Body of pancreas (tissue), 4 donors: ENCODE measurements around the gene RSPRY1. TPM values are rescaled to one million over a fixed set of nuclear protein-coding genes. Genes with fewer than 3 reads are reported as not detected.

ENCODE experiments used
- ATAC-seq: fragments of 150-250 bp; one replicate; pipeline ENCODE4 v1.9.1; 2016
- DNase-seq, 4 donors: peaks; one replicate each; pipeline ENCODE4 v3.0.0-alpha.2; 2019
- H3K27ac ChIP-seq, 4 donors: fragments of 200-600 bp; sonication (generic); 1 replicate in 3 of 4; 2 replicates in 1 of 4; pipeline versions ENCODE4 v1.5.1 to v1.6.1; 2016 to 2019; ENCODE audit warnings: mild to moderate bottlenecking in 1 of 4, mixed read lengths in 1 of 4, moderate library complexity in 1 of 4
- H3K27me3 ChIP-seq, 2 donors: fragments of 200-600 bp; sonication (generic); one replicate each; pipeline ENCODE4 v1.6.0; 2016; ENCODE audit warnings: mild to moderate bottlenecking in 1 of 2
- H3K36me3 ChIP-seq, 2 donors: fragments of 200-600 bp; sonication (generic); replicated peaks in 1 of 2; 2 replicates each; pipeline ENCODE4 v1.5.1; 2016; ENCODE audit warnings: low read depth in 2 of 2; ENCODE audit not compliant: insufficient read depth in 1 of 2
- H3K4me1 ChIP-seq: fragments of 200-600 bp; sonication (generic); one replicate; pipeline ENCODE4 v1.6.0; 2016
- H3K4me3 ChIP-seq, 2 donors: fragments of 200-600 bp; sonication (generic); 1 replicate in 1 of 2; 2 replicates in 1 of 2; pipeline ENCODE4 v1.5.1; 2016 to 2019
- H3K9me3 ChIP-seq, 3 donors: fragments of 200-600 bp; sonication (generic); 1 replicate in 2 of 3; 2 replicates in 1 of 3; pipeline ENCODE4 v1.5.1; 2016
- CTCF ChIP-seq, 7 experiments: fragments of 450-650 bp in 4 of 7; fragments of 200-600 bp in 3 of 7; sonication (generic) in 3 of 7; IDR thresholded peaks; one replicate each; pipeline ENCODE4 v1.5.1; 2016 to 2019; ENCODE audit warnings: antibody characterized with exemption in 7 of 7
- POLR2A ChIP-seq, 3 donors: fragments of 450-650 bp; IDR thresholded peaks; one replicate each; pipeline ENCODE4 v1.6.1; 2016; ENCODE audit warnings: antibody characterized with exemption in 3 of 3, mild to moderate bottlenecking in 2 of 3
- WGBS, 2 donors: methylation state at CpG; one replicate each; pipeline ENCODE4 v1.1.5; 2017; 5-methylcytosine and 5-hydroxymethylcytosine counted together
- intact Hi-C: fragments of 100-400 bp; cut with DNase I; formaldehyde crosslinking; loops from one replicate; pipeline ENCODE4 v1.15.1; 2023
- total RNA-seq, 2 donors: library from RNA; depleted of rRNA; stranded (reverse); fragments of >200 nt; gene quantifications; one replicate each; pipeline ENCODE4 v1.1.0, GENCODE V29; 2016

The RSPRY1 gene
- total RNA-seq, 2 donors from 2014 or later, result 13.8 to 31.4 TPM

GRCh38 chr16:57169327-57169726 lies 16.8 kb upstream of the RSPRY1 start:
- no peak overlapping the region for H3K27ac ChIP-seq
- no peak for DNase-seq
- intact Hi-C loops, result no loop called here
- H3K36me3 ChIP-seq, result peaks cover 6 to 14% of the 10 kb centered on the region in 2 donors
- TF ChIP-seq POLR2A (IDR thresholded peaks at IDR 0.05) (no peak), CTCF (IDR thresholded peaks at IDR 0.05) (no peak)
- ATAC-seq, result no peak
- no peaks in the 10 kb centered on the region for H3K9me3 ChIP-seq
- no peaks in the 10 kb centered on the region for H3K27me3 ChIP-seq
- H3K4me1 ChIP-seq, result peaks cover 17% of the 10 kb centered on the region
- no peak overlapping the region for H3K4me3 ChIP-seq

- intact Hi-C loops, result no loop called here
- Histone ChIP-seq H3K9me3 (no peaks in the 10 kb centered on the region), H3K27me3 (no peaks in the 10 kb centered on the region), H3K4me3 (no peak overlapping the region), H3K4me1 (no peaks in the 10 kb centered on the region), H3K27ac (no peak overlapping the region), H3K36me3 (peaks cover 6 to 14% of the 10 kb centered on the region in 2 donors)
- WGBS, 2 donors, result 78 to 98% methylated on average over 5 of the region's 5 CpGs
- DNase-seq (no peak), ATAC-seq (no peak)
- TF ChIP-seq CTCF (IDR thresholded peaks at IDR 0.05) (no peak), POLR2A (IDR thresholded peaks at IDR 0.05) (no peak)
These were observed 13.3 kb upstream of the RSPRY1 start for GRCh38 chr16:57172721-57173290.

DNA sequence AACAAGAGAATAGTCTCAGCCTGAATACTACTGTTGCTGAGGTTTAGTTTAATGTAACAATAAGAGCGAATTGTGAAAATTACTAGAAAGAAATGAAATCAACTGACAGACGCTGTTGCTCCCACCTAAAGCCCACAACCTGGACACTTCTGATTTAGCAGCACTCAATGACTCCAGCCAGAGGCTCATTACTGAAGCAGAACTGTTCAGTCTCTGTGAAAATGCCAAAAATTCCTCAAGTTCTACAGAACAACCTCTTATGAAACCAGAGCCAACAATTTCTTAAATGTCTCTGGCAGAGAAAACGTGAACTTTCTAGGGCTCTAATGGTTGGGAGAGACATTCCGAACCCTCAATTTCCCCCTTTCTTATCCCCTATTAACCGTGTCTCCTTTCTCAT lies 10.2 kb upstream of the RSPRY1 start:
- DNase-seq (no peak), ATAC-seq (no peak)
- 77 to 86% methylated on average over 5 of the region's 5 CpGs for WGBS, 2 donors
- intact Hi-C loops, result no loop called here
- TF ChIP-seq POLR2A (IDR thresholded peaks at IDR 0.05) (no peak), CTCF (IDR thresholded peaks at IDR 0.05) (no peak)
- Histone ChIP-seq H3K36me3 (peaks cover 6 to 11% of the 10 kb centered on the region in 2 donors), H3K27ac (no peak overlapping the region), H3K9me3 (no peaks in the 10 kb centered on the region), H3K27me3 (no peaks in the 10 kb centered on the region), H3K4me3 (no peak overlapping the region), H3K4me1 (peaks cover 18% of the 10 kb centered on the region)

GRCh38 chr16:57178196-57178595 lies 7.9 kb upstream of the RSPRY1 start:
- no peaks in the 10 kb centered on the region for H3K27me3 ChIP-seq
- WGBS, 2 donors, result 62 to 64% methylated on average over 3 of the region's 3 CpGs
- no peak for TF ChIP-seq POLR2A (IDR thresholded peaks at IDR 0.05)
- TF ChIP-seq CTCF (IDR thresholded peaks at IDR 0.05), result no peak
- H3K36me3 ChIP-seq, result peaks cover 0 to under 1% of the 10 kb centered on the region in 2 donors
- no peak overlapping the region for H3K4me3 ChIP-seq
- no peaks in the 10 kb centered on the region for H3K9me3 ChIP-seq
- DNase-seq (no peak), ATAC-seq (no peak)
- intact Hi-C loops, result no loop called here
- H3K27ac ChIP-seq, result no peak overlapping the region
- H3K4me1 ChIP-seq, result peaks cover 18% of the 10 kb centered on the region

GRCh38 chr16:57178793-57179212 lies 7.3 kb upstream of the RSPRY1 start:
- intact Hi-C loops, result no loop called here
- TF ChIP-seq POLR2A (IDR thresholded peaks at IDR 0.05) (no peak), CTCF (IDR thresholded peaks at IDR 0.05) (no peak)
- H3K9me3 ChIP-seq, result no peaks in the 10 kb centered on the region
- DNase-seq, result no peak
- ATAC-seq, result no peak
- H3K4me1 ChIP-seq, result peaks cover 18% of the 10 kb centered on the region
- H3K27ac ChIP-seq, result peak overlapping the region in 1 of 4 donors; percentile 18
- H3K27me3 ChIP-seq, result no peaks in the 10 kb centered on the region
- 25 to 28% methylated on average over 4 of the region's 4 CpGs for WGBS, 2 donors
- H3K4me3 ChIP-seq, result no peak overlapping the region
- H3K36me3 ChIP-seq, result no peaks in the 10 kb centered on the region
